HG02943 (cell line): ENCODE results near the gene PDIA2.
"Not testable (repeated sequence)": the region's sequence is repeated elsewhere in the genome, so short reads cannot be mapped to it uniquely, and the experiment has no call there.

ENCODE experiments used
- ATAC-seq: cut with Tn5 transposase; IDR thresholded peaks from one replicate; pipeline ENCODE4 v1.9.1; 2021; ENCODE audit warnings: mild to moderate bottlenecking, low read depth, moderate library complexity; ENCODE audit not compliant: unreplicated experiment

Gene PDIA2

DNA sequence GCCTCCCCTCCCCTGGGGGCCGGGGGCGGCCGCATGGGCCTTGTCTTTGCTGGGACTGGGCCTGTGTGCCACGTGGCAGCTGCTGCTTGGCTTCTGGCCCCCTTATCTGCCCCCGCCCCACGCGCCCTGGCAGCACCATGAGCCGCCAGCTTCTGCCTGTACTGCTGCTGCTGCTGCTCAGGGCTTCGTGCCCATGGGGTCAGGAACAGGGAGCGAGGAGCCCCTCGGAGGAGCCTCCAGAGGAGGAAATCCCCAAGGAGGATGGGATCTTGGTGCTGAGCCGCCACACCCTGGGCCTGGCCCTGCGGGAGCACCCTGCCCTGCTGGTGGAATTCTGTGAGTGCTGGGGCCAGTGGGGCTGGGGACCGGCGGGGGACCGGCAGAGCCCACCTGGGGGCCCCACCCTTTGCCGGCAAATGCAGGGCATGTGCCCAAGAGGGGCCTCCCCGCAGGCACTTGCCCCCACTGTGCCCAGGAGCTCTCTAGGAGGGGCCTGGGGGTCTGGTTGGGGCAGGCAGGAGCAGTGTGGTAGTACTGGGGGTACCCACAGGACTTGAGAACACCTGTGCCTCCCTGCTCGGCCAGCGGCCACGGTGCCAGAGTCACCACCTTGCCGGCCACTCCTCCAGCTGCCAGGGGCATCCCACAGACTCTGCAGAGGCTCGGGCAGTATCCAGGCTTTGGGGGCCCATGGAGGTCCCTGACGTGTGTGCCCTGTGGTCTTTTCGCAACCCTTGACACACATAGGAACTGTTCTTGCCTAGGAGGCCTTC is at the start of gene PDIA2:
Gene PDIA2, plus strand, starts transcription at position 132 of the 773 bp plus-strand sequence. Its CDS starts 6 bp downstream, at position 138.
- no peak for ATAC-seq

GRCh38 chr16:234468-235305 is 48.3 kb upstream of the PDIA2 start, which contains the start of gene FAM234A:
TSS of gene FAM234A (plus strand) at chr16:234821. CDS start at chr16:254414, 19,593 bp downstream.
- peak; percentile 71 for ATAC-seq

- no peak for ATAC-seq
Observed at GRCh38 chr16:239948-240277, 43.1 kb upstream of the PDIA2 start.

- no peak for ATAC-seq
Observed at GRCh38 chr16:240559-240958, 42.4 kb upstream of the PDIA2 start.

DNA sequence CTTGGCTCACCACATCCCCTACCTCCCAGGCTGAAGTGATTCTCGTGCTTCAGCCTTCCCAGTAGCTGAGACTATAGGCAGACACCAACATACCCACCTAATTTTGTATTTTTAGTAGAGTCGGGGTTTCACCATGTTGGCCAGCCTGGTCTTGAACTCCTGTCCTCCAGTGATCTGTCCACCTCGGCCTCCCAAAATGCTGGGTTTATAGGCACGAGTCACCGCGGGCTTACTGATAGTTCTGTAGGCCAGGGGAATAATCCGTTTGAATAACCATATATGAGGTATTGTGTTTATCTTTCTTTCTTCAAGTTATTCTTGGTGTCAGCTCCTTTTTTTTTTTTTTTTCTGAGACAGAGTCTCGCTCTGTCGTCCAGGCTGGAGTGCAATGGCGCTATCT is 40.7 kb upstream of the PDIA2 start:
- no peak for ATAC-seq

- no peak for ATAC-seq
Observed at GRCh38 chr16:243348-243747, 39.6 kb upstream of the PDIA2 start.

DNA sequence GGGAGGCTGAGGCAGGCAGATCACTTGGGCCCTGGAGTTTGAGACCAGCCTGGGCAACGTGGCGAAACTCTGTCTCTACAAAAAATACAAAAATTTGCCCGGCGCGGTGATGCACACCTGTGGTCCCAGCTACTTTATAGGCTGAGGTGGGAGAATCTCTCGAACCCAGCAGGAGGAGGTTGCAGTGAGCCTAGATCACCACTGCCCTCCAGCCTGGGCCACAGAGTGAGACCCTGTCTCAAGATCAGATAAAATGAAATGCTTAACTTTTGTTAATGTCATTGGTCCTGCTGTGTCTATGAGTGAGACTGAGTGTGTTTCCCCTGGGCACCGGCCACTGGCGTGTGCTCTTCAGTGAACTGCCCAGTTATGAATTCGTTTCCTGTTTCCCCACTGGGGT is 37.9 kb upstream of the PDIA2 start:
- ATAC-seq, result no peak

DNA sequence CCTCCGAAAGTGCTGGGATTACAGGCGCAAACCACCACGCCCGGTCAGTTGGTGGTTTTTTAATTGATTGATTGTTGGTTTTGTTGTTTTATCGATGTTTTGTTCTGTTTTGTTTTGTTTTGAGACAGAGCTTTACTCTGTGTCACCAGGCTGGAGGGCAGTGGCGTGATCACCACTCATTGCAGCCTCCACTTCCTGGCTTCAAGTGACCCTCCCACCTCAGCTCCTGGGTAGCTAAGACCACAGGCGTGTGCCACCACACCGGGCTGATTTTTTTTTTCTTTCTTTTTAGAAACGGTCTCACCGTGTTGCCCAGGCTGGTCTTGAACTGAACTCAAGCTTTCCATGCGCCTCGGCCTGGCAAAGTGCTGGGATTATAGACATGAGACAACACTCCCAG is 35.9 kb upstream of the PDIA2 start:
- no peak for ATAC-seq

DNA sequence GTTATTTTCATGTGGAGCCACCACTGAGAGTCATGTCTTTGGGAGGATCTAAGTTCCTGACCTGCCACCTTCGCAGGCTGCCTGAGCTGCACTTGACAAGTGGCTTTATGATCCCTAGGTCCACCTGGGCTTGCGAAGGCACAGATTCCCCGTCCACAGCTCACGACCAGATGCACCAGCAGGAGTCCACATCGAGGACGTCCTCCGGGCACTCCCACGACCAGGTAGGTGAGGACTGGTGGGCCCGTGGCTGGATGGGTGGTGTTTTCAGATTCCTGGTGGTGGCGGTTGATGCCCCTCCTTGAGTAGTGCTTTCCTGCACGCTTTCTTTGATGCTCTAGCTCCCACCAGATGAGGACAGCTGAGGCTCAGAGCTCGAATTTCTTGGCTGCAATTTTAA is 33.5 kb upstream of the PDIA2 start:
- no peak for ATAC-seq

DNA sequence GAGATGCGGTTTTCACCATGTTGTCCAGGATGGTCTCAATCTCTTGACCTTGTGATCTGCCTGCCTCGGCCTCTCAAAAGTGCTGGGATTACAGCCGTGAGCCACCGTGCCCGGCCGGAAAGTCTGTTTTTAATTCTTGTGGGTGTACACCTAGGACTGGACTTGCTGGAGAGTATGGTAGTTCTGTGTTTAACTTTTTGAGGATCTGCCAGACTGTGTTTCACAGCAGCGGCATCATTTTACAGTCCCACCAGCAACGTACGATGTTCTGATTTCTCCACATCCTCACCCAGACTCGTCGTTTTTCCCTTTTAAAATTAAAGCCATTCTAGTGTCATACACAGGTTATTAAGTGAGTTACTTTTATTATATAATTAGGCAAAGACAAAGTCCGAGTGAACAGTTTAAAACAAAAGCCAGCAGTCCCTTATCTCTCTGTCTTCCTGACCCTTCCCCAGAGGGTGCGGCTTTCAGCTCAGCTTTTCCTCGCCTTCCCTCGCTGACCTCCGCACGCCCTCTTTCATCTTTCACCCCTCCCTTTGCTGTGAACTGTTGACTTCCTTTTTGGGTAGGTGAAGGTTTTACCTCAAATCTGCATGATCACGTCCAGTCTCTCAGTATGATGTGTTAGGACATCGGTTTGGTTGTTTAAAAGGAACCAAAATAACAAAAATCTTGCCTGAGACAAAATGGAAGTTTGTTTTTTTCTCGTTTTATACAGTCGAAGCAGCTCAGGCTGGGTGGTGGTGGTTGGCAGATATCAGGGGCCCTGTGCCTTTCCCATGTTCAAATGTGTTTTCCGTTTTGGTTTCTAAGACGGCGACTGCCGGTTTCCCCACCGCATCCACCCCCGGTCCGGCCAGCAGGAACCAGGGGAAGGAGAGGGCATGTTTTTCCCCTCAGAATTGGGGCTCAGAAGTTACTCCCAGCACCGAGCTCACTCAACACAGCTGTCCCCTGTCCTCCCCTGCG is 30.3 kb upstream of the PDIA2 start:
- ATAC-seq, result no peak

- no peak for ATAC-seq
Observed at GRCh38 chr16:253833-254232, 29.1 kb upstream of the PDIA2 start.

GRCh38 chr16:254461-254860 is 28.5 kb upstream of the PDIA2 start:
- no peak for ATAC-seq

- no peak for ATAC-seq
Observed at GRCh38 chr16:255183-255582, 27.8 kb upstream of the PDIA2 start.

- ATAC-seq, result not testable (repeated sequence)
Observed at GRCh38 chr16:258091-258490, 24.9 kb upstream of the PDIA2 start.

GRCh38 chr16:259226-259625 is 23.7 kb upstream of the PDIA2 start:
- ATAC-seq, result no peak

- ATAC-seq, result no peak
Observed at GRCh38 chr16:259814-260253, 23.1 kb upstream of the PDIA2 start.

DNA sequence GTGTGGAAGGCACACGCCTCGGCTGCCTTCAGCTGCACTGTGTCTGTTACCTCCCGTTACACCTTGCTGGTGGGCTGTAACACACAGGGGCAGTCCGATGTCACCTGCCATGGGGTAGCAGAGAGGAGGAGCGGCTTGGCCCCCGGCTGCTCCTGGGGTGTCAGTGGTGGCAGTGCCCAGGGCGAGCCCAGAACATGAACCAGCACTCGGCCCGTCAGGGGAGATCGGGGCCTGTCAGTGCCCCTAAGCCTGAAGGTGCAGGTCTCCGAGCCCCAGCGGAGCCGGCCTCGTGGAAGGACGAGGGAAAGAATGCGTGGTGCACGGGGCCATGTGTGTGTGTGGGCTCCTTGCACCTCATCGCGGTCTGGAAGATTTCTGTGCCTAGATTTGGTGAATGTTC is 22.6 kb upstream of the PDIA2 start:
- no peak for ATAC-seq

GRCh38 chr16:261031-261691 is 21.8 kb upstream of the PDIA2 start:
- ATAC-seq, result no peak

DNA sequence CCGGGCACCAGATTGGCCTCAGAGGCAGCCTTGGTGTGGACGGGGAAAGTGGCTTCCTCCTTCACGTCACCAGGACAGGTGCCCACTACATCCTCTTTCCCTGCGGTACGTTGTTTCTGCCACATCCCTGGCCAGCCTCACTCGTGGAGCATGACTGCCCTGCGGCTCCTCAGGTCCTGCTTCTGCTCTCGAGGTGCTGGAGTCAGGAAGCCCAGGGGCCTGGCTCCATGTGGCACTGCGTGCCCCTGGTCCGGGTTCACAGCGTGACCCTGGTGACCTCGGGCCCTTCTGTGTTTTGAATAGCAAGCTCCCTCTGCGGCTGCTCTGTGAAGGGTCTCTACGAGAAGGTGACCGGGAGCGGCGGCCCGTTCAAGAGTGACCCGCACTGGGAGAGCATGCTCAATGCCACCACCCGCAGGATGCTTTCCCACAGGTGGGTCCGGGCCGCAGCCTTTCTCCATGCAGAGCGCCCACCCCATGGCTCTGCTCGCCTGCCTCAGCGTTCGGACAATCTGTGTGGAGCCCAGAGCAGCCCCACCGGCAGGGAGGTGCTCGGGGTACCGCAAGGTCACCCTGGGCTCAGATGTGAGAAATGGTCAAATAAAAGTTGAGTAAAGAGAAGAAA is 20.7 kb upstream of the PDIA2 start:
- no peak for ATAC-seq
